PC-3 (cell line): ENCODE results near the gene AOPEP.

ENCODE experiments used
- CTCF ChIP-seq: fragments of 300-600 bp; sonication (generic); conservative IDR thresholded peaks from 2 replicates; pipeline ENCODE4 v1.5.1; 2017; ENCODE audit warnings: antibody characterized with exemption, low read depth, mild to moderate bottlenecking, low read length
- EZH2phosphoT487 ChIP-seq: fragments of 300-600 bp; sonication (generic); IDR thresholded peaks from 2 replicates; pipeline ENCODE4 v1.6.1; 2018; ENCODE audit warnings: mild to moderate bottlenecking, antibody characterized with exemption, low read length, borderline replicate concordance

GRCh38 chr9:95027914-95028852 is 301.7 kb downstream of the AOPEP start:
- TF ChIP-seq CTCF (no peak), EZH2phosphoT487 (no peak)
